HEK293 (cell line): ENCODE results near the gene AK6.

Experiments used
- GLI2 ChIP-seq: fragments of 450-650 bp; formaldehyde crosslinking; IDR thresholded peaks from 2 replicates; pipeline ENCODE4; 2017; ENCODE audit warnings: missing biosample characterization, missing genetic modification characterization, low read depth, borderline replicate concordance
- TSHZ1 ChIP-seq: fragments of 450-650 bp; formaldehyde crosslinking; IDR thresholded peaks from 2 replicates; pipeline ENCODE4 v1.5.1; 2016; ENCODE audit warnings: missing biosample characterization, missing genetic modification characterization, borderline replicate concordance
- ZBTB21 ChIP-seq: fragments of 450-650 bp; formaldehyde crosslinking; IDR thresholded peaks from 2 replicates; pipeline ENCODE4 v1.5.1; 2017; ENCODE audit warnings: missing biosample characterization, missing genetic modification characterization
- ZBTB44 ChIP-seq: fragments of 450-650 bp; IDR thresholded peaks from 2 replicates; pipeline ENCODE4 v1.5.1; 2018; ENCODE audit warnings: missing biosample characterization, mild to moderate bottlenecking, missing genetic modification characterization
- ZNF112 ChIP-seq: fragments of 450-650 bp; formaldehyde crosslinking; IDR thresholded peaks from 2 replicates; pipeline ENCODE4 v1.5.0; 2017; ENCODE audit warnings: missing biosample characterization, missing genetic modification characterization
- ZNF202 ChIP-seq: fragments of 450-650 bp; formaldehyde crosslinking; IDR thresholded peaks from 2 replicates; pipeline ENCODE4 v1.5.1; 2016; ENCODE audit warnings: missing biosample characterization, missing genetic modification characterization, borderline replicate concordance
- ZNF211 ChIP-seq: fragments of 450-650 bp; formaldehyde crosslinking; IDR thresholded peaks from 2 replicates; pipeline ENCODE4 v1.5.1; 2016; ENCODE audit warnings: low read depth, missing biosample characterization, missing genetic modification characterization
- ZNF214 ChIP-seq: fragments of 450-650 bp; formaldehyde crosslinking; IDR thresholded peaks from 2 replicates; pipeline ENCODE4 v1.5.1; 2017; ENCODE audit warnings: missing biosample characterization, mild to moderate bottlenecking, missing genetic modification characterization, borderline replicate concordance
- ZNF280D ChIP-seq: fragments of 450-650 bp; formaldehyde crosslinking; IDR thresholded peaks from 2 replicates; pipeline ENCODE4 v1.5.1; 2016; ENCODE audit warnings: missing biosample characterization, missing genetic modification characterization
- ZNF311 ChIP-seq: fragments of 450-650 bp; formaldehyde crosslinking; IDR thresholded peaks from 2 replicates; pipeline ENCODE4 v1.5.1; 2017; ENCODE audit warnings: missing biosample characterization, missing genetic modification characterization, borderline replicate concordance
- ZNF324 ChIP-seq: fragments of 450-650 bp; formaldehyde crosslinking; IDR thresholded peaks from 2 replicates; pipeline ENCODE4 v1.5.1; 2016; ENCODE audit warnings: missing biosample characterization, missing genetic modification characterization
- ZNF37A ChIP-seq: fragments of 450-650 bp; IDR thresholded peaks from 2 replicates; pipeline ENCODE4 v1.5.1; 2018; ENCODE audit warnings: missing biosample characterization, missing genetic modification characterization
- ZNF398 ChIP-seq: fragments of 450-650 bp; formaldehyde crosslinking; IDR thresholded peaks from 2 replicates; pipeline ENCODE4 v1.5.1; 2017; ENCODE audit warnings: missing biosample characterization, missing genetic modification characterization
- ZNF510 ChIP-seq: fragments of 450-650 bp; formaldehyde crosslinking; IDR thresholded peaks from 2 replicates; pipeline ENCODE4 v1.5.1; 2018; ENCODE audit warnings: mild to moderate bottlenecking, missing genetic modification characterization, missing biosample characterization; ENCODE audit not compliant: insufficient replicate concordance
- ZNF530 ChIP-seq: fragments of 450-650 bp; formaldehyde crosslinking; IDR thresholded peaks from 2 replicates; pipeline ENCODE4 v1.5.1; 2016; ENCODE audit warnings: low read depth, missing biosample characterization, missing genetic modification characterization
- ZNF600 ChIP-seq: fragments of 450-650 bp; formaldehyde crosslinking; IDR thresholded peaks from 2 replicates; pipeline ENCODE4 v1.5.1; 2016; ENCODE audit warnings: missing biosample characterization, missing genetic modification characterization
- ZNF639 ChIP-seq: fragments of 450-650 bp; formaldehyde crosslinking; IDR thresholded peaks from 2 replicates; pipeline ENCODE4 v1.5.1; 2016; ENCODE audit warnings: missing biosample characterization, missing genetic modification characterization
- ZNF645 ChIP-seq: fragments of 450-650 bp; formaldehyde crosslinking; IDR thresholded peaks from 2 replicates; pipeline ENCODE4; 2016; ENCODE audit warnings: missing biosample characterization, missing genetic modification characterization
- ZNF654 ChIP-seq: fragments of 450-650 bp; formaldehyde crosslinking; IDR thresholded peaks from 2 replicates; pipeline ENCODE4 v1.5.1; 2016; ENCODE audit warnings: low read depth, missing biosample characterization, missing genetic modification characterization
- TF ChIP-seq, protein P1 (sequence below): fragments of 450-650 bp; formaldehyde crosslinking; IDR thresholded peaks from 2 replicates; pipeline ENCODE4 v1.5.1; 2016; ENCODE audit warnings: missing biosample characterization, missing genetic modification characterization
- TF ChIP-seq, protein P2 (sequence below): fragments of 450-650 bp; formaldehyde crosslinking; IDR thresholded peaks from 2 replicates; pipeline ENCODE4 v1.5.1; 2016; ENCODE audit warnings: missing biosample characterization, missing genetic modification characterization

AK6 gene

DNA sequence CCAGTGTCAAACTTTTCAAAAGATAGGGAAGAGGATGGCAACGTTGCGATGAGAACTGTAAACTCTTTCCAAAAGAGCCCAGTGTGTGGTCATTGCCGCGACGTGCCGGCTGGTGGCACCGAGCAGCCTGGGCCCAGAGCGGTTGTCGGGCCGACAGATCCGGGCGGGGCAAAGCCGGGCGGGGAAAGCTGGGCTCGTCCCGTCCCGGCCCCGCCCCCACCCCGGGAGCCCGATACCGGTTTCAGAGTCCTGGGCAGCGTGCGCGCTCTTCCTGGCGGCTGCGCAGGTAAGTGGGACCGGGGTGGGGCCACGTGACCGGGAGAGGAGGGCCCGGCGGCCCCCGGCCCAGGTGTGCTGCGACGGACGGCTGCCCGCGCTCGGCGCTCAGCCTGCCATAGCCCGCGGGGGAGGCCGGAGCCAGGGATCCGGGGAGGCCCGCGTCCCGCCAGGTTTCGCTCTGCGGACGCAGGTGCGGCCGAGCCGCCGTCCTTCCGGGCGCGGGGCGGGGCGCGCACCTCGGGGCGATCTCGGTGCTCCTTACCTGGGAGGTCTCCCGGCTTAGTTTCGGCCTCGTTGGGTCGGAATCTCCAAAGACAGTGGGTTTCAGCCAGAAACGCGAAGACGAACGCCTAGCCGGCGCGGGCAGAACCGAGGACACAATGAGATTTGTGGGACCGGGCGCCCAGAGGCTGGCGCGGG, 45.7 kb upstream of the AK6 start, which contains the start of gene MARVELD2 (continued):
- TF ChIP-seq, protein P1, sequence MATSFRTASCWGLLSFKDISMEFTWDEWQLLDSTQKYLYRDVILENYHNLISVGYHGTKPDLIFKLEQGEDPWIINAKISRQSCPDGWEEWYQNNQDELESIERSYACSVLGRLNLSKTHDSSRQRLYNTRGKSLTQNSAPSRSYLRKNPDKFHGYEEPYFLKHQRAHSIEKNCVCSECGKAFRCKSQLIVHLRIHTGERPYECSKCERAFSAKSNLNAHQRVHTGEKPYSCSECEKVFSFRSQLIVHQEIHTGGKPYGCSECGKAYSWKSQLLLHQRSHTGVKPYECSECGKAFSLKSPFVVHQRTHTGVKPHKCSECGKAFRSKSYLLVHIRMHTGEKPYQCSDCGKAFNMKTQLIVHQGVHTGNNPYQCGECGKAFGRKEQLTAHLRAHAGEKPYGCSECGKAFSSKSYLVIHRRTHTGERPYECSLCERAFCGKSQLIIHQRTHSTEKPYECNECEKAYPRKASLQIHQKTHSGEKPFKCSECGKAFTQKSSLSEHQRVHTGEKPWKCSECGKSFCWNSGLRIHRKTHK (tag by site-specific recombination), result no peak
- TF ChIP-seq ZNF202 (tag by site-specific recombination), result no peak
- TF ChIP-seq ZNF211 (tag by site-specific recombination), result no peak
- peak; percentile 38; the same call in 1 of the 2 replicates for TF ChIP-seq ZNF600 (tag by site-specific recombination)
- TF ChIP-seq, protein P2, sequence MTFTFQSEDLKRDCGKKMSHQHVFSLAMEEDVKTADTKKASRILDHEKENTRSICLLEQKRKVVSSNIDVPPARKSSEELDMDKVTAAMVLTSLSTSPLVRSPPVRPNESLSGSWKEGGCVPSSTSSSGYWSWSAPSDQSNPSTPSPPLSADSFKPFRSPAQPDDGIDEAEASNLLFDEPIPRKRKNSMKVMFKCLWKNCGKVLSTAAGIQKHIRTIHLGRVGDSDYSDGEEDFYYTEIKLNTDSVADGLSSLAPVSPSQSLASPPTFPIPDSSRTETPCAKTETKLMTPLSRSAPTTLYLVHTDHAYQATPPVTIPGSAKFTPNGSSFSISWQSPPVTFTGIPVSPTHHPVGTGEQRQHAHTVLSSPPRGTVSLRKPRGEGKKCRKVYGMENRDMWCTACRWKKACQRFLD, result no peak
- TF ChIP-seq ZNF639 (tag by site-specific recombination), result no peak
- no peak for TF ChIP-seq ZNF510 (tag by site-specific recombination)
- TF ChIP-seq ZNF37A, result no peak
- no peak for TF ChIP-seq ZNF311 (tag by site-specific recombination)
- TF ChIP-seq ZNF214, result no peak
- TF ChIP-seq ZNF645, result no peak
- no peak for TF ChIP-seq ZNF280D (tag by site-specific recombination)
- no peak for TF ChIP-seq GLI2
- no peak for TF ChIP-seq ZNF398 (tag by site-specific recombination)
- TF ChIP-seq ZBTB21 (tag by site-specific recombination), result no peak
- no peak for TF ChIP-seq ZNF112
- peak; percentile 16 for TF ChIP-seq ZNF654 (tag by site-specific recombination)
- no peak for TF ChIP-seq ZBTB44 (tag by site-specific recombination)
- TF ChIP-seq ZNF324 (tag by site-specific recombination), result no peak
- no peak for TF ChIP-seq TSHZ1 (tag by site-specific recombination)
- no peak for TF ChIP-seq ZNF530
